Left ventricle myocardium inferior (tissue), 1 donor: Measurements from ENCODE around the gene SIK3. TPM values are rescaled to one million over a fixed set of nuclear protein-coding genes. Genes with fewer than 3 reads are reported as not detected.
A peak's percentile ranks its signal among the peaks of the same experiment; 100 is the strongest.

Experiments
- DNase-seq: peaks from one replicate; pipeline ENCODE4 v3.0.0-alpha.2; 2020
- H3K27ac ChIP-seq: fragments of 200-600 bp; replicated peaks from 2 replicates; pipeline ENCODE4 v1.8.0; 2021
- H3K27me3 ChIP-seq: fragments of 200-600 bp; 2 replicates; pipeline ENCODE4 v1.8.0; 2021; ENCODE audit warnings: low read depth
- H3K36me3 ChIP-seq: fragments of 200-600 bp; 2 replicates; pipeline ENCODE4 v1.8.0; 2021
- H3K4me1 ChIP-seq: fragments of 200-600 bp; 2 replicates; pipeline ENCODE4 v1.8.0; 2021
- H3K4me3 ChIP-seq: fragments of 200-600 bp; 2 replicates; pipeline ENCODE4 v1.8.0; 2021; ENCODE audit warnings: mild to moderate bottlenecking, moderate library complexity
- H3K9me3 ChIP-seq: fragments of 200-600 bp; replicated peaks from 2 replicates; pipeline ENCODE4 v1.8.0; 2021
- CTCF ChIP-seq: fragments of 200-600 bp; IDR thresholded peaks from 2 replicates; pipeline ENCODE4 v1.8.0; 2021; ENCODE audit warnings: antibody characterized with exemption, mild to moderate bottlenecking, borderline replicate concordance
- intact Hi-C: fragments of 100-400 bp; cut with micrococcal nuclease; formaldehyde crosslinking; loops from one replicate; pipeline ENCODE4 v1.11.0; 2022
- total RNA-seq: library from RNA; stranded (reverse); fragmentation: NEBNext Ultra II Directional; extraction: Animal tissue kit (Norgen Biotek cat#: 25700); gene quantifications from one replicate; pipeline ENCODE4 v1.2.1, GENCODE V29; 2021
- donor health status: DM: no; HTN: yes; CAD: no; lungs with severe emphysema.

The SIK3 gene
- total RNA-seq, 1 donor from 2014 or later: 36.3 TPM

GRCh38 chr11:116840746-116841296 is 257.4 kb downstream of the SIK3 start:
- intact Hi-C loops: no loop called here

GRCh38 chr11:116840224-116840745 is 257.9 kb downstream of the SIK3 start:
- intact Hi-C loops: no loop called here
- no peaks in the 10 kb centered on the region for H3K27me3 ChIP-seq
- TF ChIP-seq CTCF: peak; percentile 21
- no peak overlapping the region for H3K4me3 ChIP-seq
- peaks cover 22% of the 10 kb centered on the region for H3K36me3 ChIP-seq
- no peak overlapping the region for H3K27ac ChIP-seq
- no peak for DNase-seq
- H3K4me1 ChIP-seq: peaks cover 42% of the 10 kb centered on the region
- H3K9me3 ChIP-seq: no peaks in the 10 kb centered on the region

More at GRCh38 chr11:116840746-116841296, 257.4 kb downstream of the SIK3 start:
- Histone ChIP-seq H3K4me3 (no peak overlapping the region), H3K27ac (no peak overlapping the region), H3K36me3 (peaks cover 27% of the 10 kb centered on the region), H3K9me3 (no peaks in the 10 kb centered on the region), H3K27me3 (no peaks in the 10 kb centered on the region), H3K4me1 (peaks cover 42% of the 10 kb centered on the region)
- no peak for DNase-seq
- no peak for TF ChIP-seq CTCF

GRCh38 chr11:116838321-116839084 is 259.7 kb downstream of the SIK3 start:
- Histone ChIP-seq H3K9me3 (no peaks in the 10 kb centered on the region), H3K36me3 (peaks cover 8% of the 10 kb centered on the region), H3K27ac (no peak overlapping the region), H3K27me3 (no peaks in the 10 kb centered on the region), H3K4me3 (no peak overlapping the region), H3K4me1 (peaks cover 42% of the 10 kb centered on the region)
- no peak for DNase-seq
- intact Hi-C loops: no loop called here
- TF ChIP-seq CTCF: no peak

- H3K27ac ChIP-seq: peak within 1 kb of the TSS; percentile 84
- H3K9me3 ChIP-seq: no peaks in the 10 kb centered on the region
- no peak for DNase-seq
- H3K4me3 ChIP-seq: peak within 1 kb of the TSS; percentile 59
- H3K4me1 ChIP-seq: peaks cover 42% of the 10 kb centered on the region
- intact Hi-C loops: no loop called here
- H3K36me3 ChIP-seq: no peaks in the 10 kb centered on the region
- no peaks in the 10 kb centered on the region for H3K27me3 ChIP-seq
- TF ChIP-seq CTCF: no peak
These were observed 260.8 kb downstream of the SIK3 start, which contains the start of gene APOA1 for GRCh38 chr11:116837231-116838091. APOA1 (minus strand) TSS chr11:116837622; CDS start chr11:116837387, 235 bp downstream.

- Histone ChIP-seq H3K4me1 (peaks cover 42% of the 10 kb centered on the region), H3K4me3 (peak overlapping the region; percentile 59)
- intact Hi-C loops: no loop called here
These were observed 261.6 kb downstream of the SIK3 start for GRCh38 chr11:116836632-116836991.

More at GRCh38 chr11:116836632-116836991, 261.6 kb downstream of the SIK3 start:
- H3K27ac ChIP-seq: peak overlapping the region; percentile 84
- no peaks in the 10 kb centered on the region for H3K36me3 ChIP-seq
- no peaks in the 10 kb centered on the region for H3K9me3 ChIP-seq
- DNase-seq: no peak
- no peak for TF ChIP-seq CTCF
- H3K27me3 ChIP-seq: no peaks in the 10 kb centered on the region
